ENCODE results near the gene UQCR10. TPM values are rescaled to one million over a fixed set of nuclear protein-coding genes. Genes with fewer than 3 reads are reported as not detected.

Gene UQCR10
- total RNA-seq, 3 donors from 2014 or later: 61.2 to 74.1 (median 68.3) TPM

GRCh38 chr22:29788339-29789279, 21.4 kb downstream of the UQCR10 start:
- TF ChIP-seq CTCF (IDR thresholded peaks at IDR 0.05): no peak
- Histone ChIP-seq H3K4me1 (peaks cover 2 to 8% of the 10 kb centered on the region in 2 donors), H3K27ac (no peak overlapping the region), H3K27me3 (no peaks in the 10 kb centered on the region), H3K9me3 (no peaks in the 10 kb centered on the region), H3K4me3 (no peak overlapping the region), H3K36me3 (peaks cover 5% of the 10 kb centered on the region)
- intact Hi-C loops (cut with DNase I; ENCODE audit: low total_unique reads): no loop called here
- DNase-seq (ENCODE audit: low spot score in 2 of 2): no peak

- no peaks in the 10 kb centered on the region for H3K9me3 ChIP-seq
- DNase-seq (ENCODE audit: low spot score in 2 of 2): no peak
- H3K27ac ChIP-seq: no peak overlapping the region
- TF ChIP-seq POLR2A (IDR thresholded peaks at IDR 0.05) (no peak), CTCF (IDR thresholded peaks at IDR 0.05) (no peak), POLR2AphosphoS5 (IDR thresholded peaks at IDR 0.05) (no peak)
- intact Hi-C loops (cut with DNase I; ENCODE audit: low total_unique reads): no loop called here
- H3K27me3 ChIP-seq: no peaks in the 10 kb centered on the region
- peaks cover 5% of the 10 kb centered on the region for H3K36me3 ChIP-seq
- peaks cover 0 to under 1% of the 10 kb centered on the region in 2 donors for H3K4me1 ChIP-seq
- no peak overlapping the region for H3K4me3 ChIP-seq
These were observed 22.9 kb downstream of the UQCR10 start for GRCh38 chr22:29790061-29790460.

- H3K4me1 ChIP-seq: peaks cover 4 to 14% of the 10 kb centered on the region in 2 donors
- intact Hi-C loops (cut with DNase I; ENCODE audit: low total_unique reads): no loop called here
- H3K4me3 ChIP-seq: no peak overlapping the region
- no peak for TF ChIP-seq CTCF (IDR thresholded peaks at IDR 0.05)
- no peak for TF ChIP-seq POLR2A (IDR thresholded peaks at IDR 0.05)
- no peak for TF ChIP-seq POLR2AphosphoS5 (IDR thresholded peaks at IDR 0.05)
- H3K9me3 ChIP-seq: no peaks in the 10 kb centered on the region
- peaks cover 5% of the 10 kb centered on the region for H3K36me3 ChIP-seq
- no peaks in the 10 kb centered on the region for H3K27me3 ChIP-seq
- no peak overlapping the region for H3K27ac ChIP-seq
- DNase-seq (ENCODE audit: low spot score in 2 of 2): no peak
These were observed 26.2 kb downstream of the UQCR10 start for GRCh38 chr22:29793396-29793795.

GRCh38 chr22:29795663-29796062, 28.5 kb downstream of the UQCR10 start:
- no peak for TF ChIP-seq CTCF (IDR thresholded peaks at IDR 0.05)
- no peak for TF ChIP-seq POLR2AphosphoS5 (IDR thresholded peaks at IDR 0.05)
- TF ChIP-seq POLR2A (IDR thresholded peaks at IDR 0.05): no peak
- intact Hi-C loops (cut with DNase I; ENCODE audit: low total_unique reads): no loop called here
- no peaks in the 10 kb centered on the region for H3K27me3 ChIP-seq
- H3K27ac ChIP-seq: no peak overlapping the region
- no peaks in the 10 kb centered on the region for H3K9me3 ChIP-seq
- H3K4me1 ChIP-seq: peaks cover 14% of the 10 kb centered on the region in 2 donors
- no peak overlapping the region for H3K4me3 ChIP-seq
- H3K36me3 ChIP-seq: peaks cover 5% of the 10 kb centered on the region
- DNase-seq (ENCODE audit: low spot score in 2 of 2): no peak

GRCh38 chr22:29797351-29797750, 30.2 kb downstream of the UQCR10 start:
- TF ChIP-seq CTCF (IDR thresholded peaks at IDR 0.05) (no peak), POLR2A (IDR thresholded peaks at IDR 0.05) (no peak), POLR2AphosphoS5 (IDR thresholded peaks at IDR 0.05) (no peak)
- Histone ChIP-seq H3K27ac (peak overlapping the region; percentile 66 to 86), H3K4me1 (peaks cover 14% of the 10 kb centered on the region in 2 donors), H3K9me3 (no peaks in the 10 kb centered on the region), H3K4me3 (no peak overlapping the region), H3K36me3 (peaks cover 5% of the 10 kb centered on the region), H3K27me3 (no peaks in the 10 kb centered on the region)
- intact Hi-C loops (cut with DNase I; ENCODE audit: low total_unique reads): no loop called here
- DNase-seq (ENCODE audit: low spot score in 2 of 2): no peak
